CD4-positive, alpha-beta T cell treated with Interleukin-4 for 1 hour (primary cell): ENCODE results near the gene NUPR2.
"Not testable (repeated sequence)": the region's sequence is repeated elsewhere in the genome, so short reads cannot be mapped to it uniquely, and the experiment has no call there.

Source experiments
- DNase-seq, 2 donors: peaks; one replicate each; pipeline ENCODE4 v3.0.0-alpha.2; 2020 to 2022

The NUPR2 gene

DNA sequence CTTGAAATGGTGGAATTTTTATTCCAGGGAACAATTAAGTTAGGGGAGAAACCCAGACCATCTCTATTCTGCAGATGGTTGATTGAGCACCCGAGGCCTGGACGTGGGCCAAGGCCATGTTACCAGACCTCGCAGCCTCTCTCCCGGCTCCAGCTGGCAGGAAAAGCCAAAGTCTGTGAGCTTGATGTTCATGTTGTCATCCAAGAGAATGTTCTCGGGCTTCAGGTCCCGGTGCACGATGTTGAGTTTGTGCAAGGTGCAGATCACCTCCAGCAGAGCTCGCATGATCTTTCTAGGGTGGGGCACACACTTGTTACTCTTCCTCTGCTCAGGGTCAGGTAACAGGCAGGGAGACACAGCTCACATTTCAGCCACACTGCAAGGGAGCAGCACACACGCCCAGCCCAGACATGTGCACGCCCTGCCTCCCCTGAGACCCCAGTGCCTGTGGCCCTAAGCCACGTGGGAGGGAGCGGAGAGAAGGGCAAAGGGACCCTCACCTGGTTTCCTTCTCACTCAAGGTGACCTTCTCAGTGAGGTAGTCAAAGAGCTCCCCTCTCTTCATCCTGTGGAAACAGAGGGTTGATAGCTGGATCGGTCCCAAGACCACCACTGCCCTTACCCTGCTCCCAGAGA, 32.9 kb downstream of the NUPR2 start:
- no peak for DNase-seq

DNA sequence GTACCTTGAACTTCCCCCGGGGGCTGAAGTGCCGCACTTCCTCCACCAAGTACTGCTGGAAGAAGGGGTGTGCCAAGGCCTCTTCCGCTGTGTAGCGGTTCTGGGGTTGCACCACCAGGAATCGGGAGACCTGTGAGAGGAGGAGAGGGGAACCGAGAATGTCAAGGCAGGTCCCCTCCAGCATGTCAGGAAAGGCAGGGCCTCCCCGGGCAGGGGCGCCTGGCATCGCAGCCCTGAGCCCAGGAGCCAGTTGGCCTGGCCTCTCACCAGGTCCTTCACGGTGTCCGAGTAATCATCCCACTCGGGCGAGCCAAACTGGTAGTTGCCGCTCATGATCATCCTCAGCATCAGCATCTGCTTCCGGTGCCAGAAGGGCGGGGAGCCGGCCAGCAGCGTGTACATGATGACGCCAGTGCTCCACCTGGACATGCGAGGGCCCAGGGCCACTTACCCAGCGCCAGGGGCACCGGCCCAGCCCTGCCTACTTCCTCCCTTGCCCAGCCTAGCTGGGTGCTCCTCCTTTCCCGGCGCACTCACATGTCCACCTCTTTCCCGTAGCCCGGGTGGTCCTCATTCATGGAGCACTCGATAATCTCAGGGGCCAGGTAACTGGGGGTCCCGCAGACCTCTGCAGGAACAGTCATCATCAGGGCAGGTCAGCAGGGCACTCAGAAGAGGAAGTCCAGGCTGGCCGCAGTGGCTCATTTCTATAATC, 34.4 kb downstream of the NUPR2 start:
- no peak for DNase-seq

DNA sequence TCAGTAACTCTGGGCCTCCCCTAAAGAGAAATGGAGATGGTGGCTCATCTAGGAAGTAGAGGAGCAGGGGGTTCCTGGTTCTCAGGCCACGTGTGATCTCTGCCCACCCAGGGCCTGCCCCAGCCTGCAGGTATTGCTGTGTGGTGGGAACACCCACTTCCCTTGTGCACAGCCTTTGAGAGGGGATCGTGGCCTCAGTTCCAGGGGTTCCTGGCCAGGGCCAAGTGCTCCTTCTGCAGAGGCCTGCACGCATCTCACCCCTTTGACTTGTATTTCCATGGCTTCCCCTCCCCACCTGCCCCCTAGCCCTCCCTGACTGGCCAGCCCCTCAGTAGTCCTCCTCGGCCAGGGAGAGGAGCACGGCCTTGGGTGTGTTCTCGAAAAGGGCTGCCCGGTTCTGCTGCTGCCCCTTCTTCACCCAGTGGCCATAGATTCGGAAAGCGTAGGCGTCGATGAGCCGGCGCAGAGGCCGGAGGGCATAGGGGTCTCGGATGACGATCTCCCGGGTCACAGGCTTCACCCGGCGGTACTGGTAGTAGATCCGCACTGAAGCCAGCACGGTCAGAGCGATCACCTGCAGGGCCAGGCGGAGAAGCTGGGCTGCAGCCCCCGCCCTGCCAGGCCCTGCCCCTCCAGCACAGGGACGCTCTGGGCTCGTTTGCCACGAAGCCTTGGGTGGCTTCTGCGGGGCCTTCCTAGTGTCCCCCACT, 35.3 kb downstream of the NUPR2 start:
- not testable (repeated sequence) for DNase-seq

DNA sequence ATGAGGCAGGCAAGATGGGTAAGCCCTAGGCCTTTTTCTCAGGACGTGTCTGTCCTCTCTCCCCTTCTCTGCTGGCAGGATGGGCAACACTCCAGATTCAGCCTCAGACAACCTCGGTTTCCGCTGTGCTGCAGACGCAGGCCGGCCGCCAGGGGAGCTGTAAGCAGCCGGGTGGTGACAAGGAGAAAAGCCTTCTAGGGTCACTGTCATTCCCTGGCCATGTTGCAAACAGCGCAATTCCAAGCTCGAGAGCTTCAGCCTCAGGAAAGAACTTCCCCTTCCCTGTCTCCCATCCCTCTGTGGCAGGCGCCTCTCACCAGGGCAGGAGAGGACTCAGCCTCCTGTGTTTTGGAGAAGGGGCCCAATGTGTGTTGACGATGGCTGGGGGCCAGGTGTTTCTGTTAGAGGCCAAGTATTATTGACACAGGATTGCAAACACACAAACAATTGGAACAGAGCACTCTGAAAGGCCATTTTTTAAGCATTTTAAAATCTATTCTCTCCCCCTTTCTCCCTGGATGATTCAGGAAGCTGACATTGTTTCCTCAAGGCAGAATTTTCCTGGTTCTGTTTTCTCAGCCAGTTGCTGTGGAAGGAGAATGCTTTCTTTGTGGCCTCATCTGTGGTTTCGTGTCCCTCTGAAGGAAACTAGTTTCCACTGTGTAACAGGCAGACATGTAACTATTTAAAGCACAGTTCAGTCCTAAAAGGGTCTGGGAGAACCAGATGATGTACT, 36.6 kb downstream of the NUPR2 start:
- no peak for DNase-seq

DNA sequence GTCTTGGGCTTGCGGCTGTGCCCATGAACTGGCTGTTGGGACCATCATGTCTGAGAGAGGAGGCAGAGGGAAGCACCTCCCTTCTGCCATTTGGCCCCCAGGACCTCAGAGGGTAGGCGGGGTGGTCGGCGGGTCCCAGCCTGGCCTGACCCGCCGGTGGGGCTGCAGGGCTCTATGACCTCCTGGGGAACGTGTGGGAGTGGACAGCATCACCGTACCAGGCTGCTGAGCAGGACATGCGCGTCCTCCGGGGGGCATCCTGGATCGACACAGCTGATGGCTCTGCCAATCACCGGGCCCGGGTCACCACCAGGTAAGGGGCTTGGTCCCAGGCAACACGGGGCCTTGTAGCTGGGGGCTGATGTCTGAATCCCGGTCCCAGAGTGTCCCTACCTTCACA, 38.0 kb downstream of the NUPR2 start:
- no peak for DNase-seq

DNA sequence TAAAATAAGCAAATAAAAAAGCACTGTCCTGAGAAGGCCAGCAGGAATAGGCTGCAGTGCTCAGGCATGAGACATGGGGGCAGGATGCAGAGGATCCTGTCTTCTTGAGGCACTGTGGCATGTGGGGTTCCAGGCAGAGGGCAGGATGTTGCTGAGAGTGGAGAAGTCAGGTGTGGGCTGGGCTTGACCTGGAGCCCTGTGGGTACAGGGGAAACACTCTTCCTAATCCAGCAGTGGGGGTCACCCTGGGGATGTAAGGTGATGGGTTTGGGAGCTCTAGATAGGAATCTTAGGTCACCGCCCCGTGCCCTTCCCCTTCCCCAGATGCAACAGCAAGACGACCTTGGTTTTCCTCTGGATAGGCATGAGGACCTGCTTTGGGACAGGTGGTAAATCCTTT, 38.5 kb downstream of the NUPR2 start:
- DNase-seq: no peak

DNA sequence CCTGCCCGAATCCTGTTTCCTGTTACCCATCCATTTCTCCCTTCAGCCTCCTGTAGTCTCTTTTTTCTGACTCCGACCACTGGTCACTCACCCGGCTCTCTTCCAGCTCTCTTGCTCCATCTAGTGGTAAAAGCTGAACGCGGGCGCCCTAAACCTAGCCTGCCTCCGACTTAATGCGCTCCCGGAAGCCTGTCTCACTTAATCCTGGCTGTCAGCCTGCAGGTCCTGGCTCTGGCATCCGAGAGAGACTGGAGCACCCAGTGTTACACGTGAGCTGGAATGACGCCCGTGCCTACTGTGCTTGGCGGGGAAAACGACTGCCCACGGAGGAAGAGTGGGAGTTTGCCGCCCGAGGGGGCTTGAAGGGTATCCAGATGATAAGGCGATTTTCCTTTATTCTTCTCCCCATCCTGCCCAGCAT, 41.8 kb downstream of the NUPR2 start:
- DNase-seq: peak; percentile 72 to 76

DNA sequence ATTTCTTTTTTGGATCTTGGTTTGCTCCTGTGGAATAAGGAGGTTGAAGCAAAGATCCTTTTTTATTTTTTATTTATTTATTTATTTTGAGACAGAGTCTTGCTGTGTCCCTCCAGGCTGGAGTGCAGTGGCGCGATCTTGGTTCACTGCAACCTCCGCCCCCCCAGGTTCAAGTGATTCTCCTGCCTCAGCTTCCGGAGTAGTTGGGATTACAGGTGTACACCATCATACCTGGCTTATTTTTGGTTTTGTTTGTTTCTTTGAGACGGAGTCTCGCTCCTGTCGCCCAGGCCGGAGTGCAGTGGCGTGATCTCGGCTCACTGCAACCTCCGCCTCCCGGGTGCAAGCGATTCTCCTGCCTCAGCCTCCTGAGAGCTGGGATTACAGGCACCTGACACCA, 49.8 kb downstream of the NUPR2 start:
- DNase-seq: not testable (repeated sequence)
